ENCODE data around the gene CRAMP1. TPM values are rescaled to one million over a fixed set of nuclear protein-coding genes. Genes with fewer than 3 reads are reported as not detected.

The CRAMP1 gene
- total RNA-seq, 4 donors from 2014 or later: 5.2 to 9.9 (median 8.0) TPM

GRCh38 chr16:1613211-1613622 is 1.1 kb downstream of the CRAMP1 start:
- Histone ChIP-seq H3K4me1 (peaks cover 29 to 61% (median 43%) of the 10 kb centered on the region in 3 donors), H3K27ac (peak overlapping the region; percentile 18 to 92 (median 82)), H3K36me3 (peaks cover 0 to 26% (median 0%) of the 10 kb centered on the region in 3 donors), H3K9me3 (no peaks in the 10 kb centered on the region), H3K27me3 (no peaks in the 10 kb centered on the region), H3K4me3 (peak overlapping the region; percentile 79 to 98 (median 98))
- intact Hi-C loops (cut with DNase I): loop anchor here (10.0 kb wide), 1 partner anchor 102 kb away; no protein-coding TSS in a partner anchor
- no peak for DNase-seq
- TF ChIP-seq POLR2A (IDR thresholded peaks at IDR 0.05) (no peak), CTCF (IDR thresholded peaks at IDR 0.05) (no peak)
- WGBS, 2 donors: 2% methylated on average over 12 to 16 of the region's 20 CpGs

- no peaks in the 10 kb centered on the region for H3K9me3 ChIP-seq
- WGBS, 2 donors: 2 to 3% methylated on average over 5 of the region's 72 CpGs
- H3K36me3 ChIP-seq: peaks cover 0 to 32% (median 0%) of the 10 kb centered on the region in 3 donors
- DNase-seq: no peak
- H3K27me3 ChIP-seq: no peaks in the 10 kb centered on the region
- intact Hi-C loops (cut with DNase I): loop anchor here (10.0 kb wide), 1 partner anchor 101 kb away; no protein-coding TSS in a partner anchor
- H3K4me3 ChIP-seq: peak overlapping the region; percentile 79 to 98 (median 98)
- TF ChIP-seq CTCF (IDR thresholded peaks at IDR 0.05) (no peak), POLR2A (IDR thresholded peaks at IDR 0.05) (no peak)
- peaks cover 29 to 61% (median 43%) of the 10 kb centered on the region in 3 donors for H3K4me1 ChIP-seq
- peak overlapping the region; percentile 80 to 92 (median 84) for H3K27ac ChIP-seq
These were observed 1.7 kb downstream of the CRAMP1 start for GRCh38 chr16:1613728-1614455.

- intact Hi-C loops (cut with DNase I): loop anchor here (10.0 kb wide), 1 partner anchor 100 kb away; no protein-coding TSS in a partner anchor
- H3K27me3 ChIP-seq: no peaks in the 10 kb centered on the region
- TF ChIP-seq POLR2A (IDR thresholded peaks at IDR 0.05) (no peak), CTCF (IDR thresholded peaks at IDR 0.05) (no peak)
- H3K27ac ChIP-seq: peak overlapping the region; percentile 79 to 92 (median 84)
- no peak for DNase-seq
- peak overlapping the region; percentile 79 to 98 (median 98) for H3K4me3 ChIP-seq
- no peaks in the 10 kb centered on the region for H3K9me3 ChIP-seq
- WGBS, 2 donors: 0 to 10% methylated on average over 2 to 4 of the region's 80 CpGs
- peaks cover 0 to 39% (median 1%) of the 10 kb centered on the region in 3 donors for H3K36me3 ChIP-seq
- H3K4me1 ChIP-seq: peaks cover 29 to 54% (median 40%) of the 10 kb centered on the region in 3 donors
These were observed 2.4 kb downstream of the CRAMP1 start for GRCh38 chr16:1614456-1615102.

GRCh38 chr16:1615761-1616160 is 3.6 kb downstream of the CRAMP1 start:
- intact Hi-C loops (cut with DNase I): loop anchor here (10.0 kb wide), 1 partner anchor 99 kb away; no protein-coding TSS in a partner anchor
- H3K9me3 ChIP-seq: no peaks in the 10 kb centered on the region
- H3K27me3 ChIP-seq: no peaks in the 10 kb centered on the region
- TF ChIP-seq POLR2A (IDR thresholded peaks at IDR 0.05) (no peak), CTCF (IDR thresholded peaks at IDR 0.05) (no peak)
- peaks cover 7 to 51% (median 9%) of the 10 kb centered on the region in 3 donors for H3K36me3 ChIP-seq
- H3K27ac ChIP-seq: peak overlapping the region in 1 of 4 donors; percentile 79
- no peak for DNase-seq
- peak overlapping the region in 3 of 4 donors; percentile 79 to 98 (median 98) for H3K4me3 ChIP-seq
- 63 to 69% methylated on average over 9 of the region's 9 CpGs for WGBS, 2 donors
- peaks cover 29 to 44% (median 36%) of the 10 kb centered on the region in 3 donors for H3K4me1 ChIP-seq
